ENCODE results near the gene ARHGAP15. TPM values are rescaled to one million over a fixed set of nuclear protein-coding genes. Genes with fewer than 3 reads are reported as not detected.

The ARHGAP15 gene
- total RNA-seq, 2 donors from 2014 or later, result 277 to 309 TPM

GRCh38 chr2:143560724-143561123 lies 431.5 kb downstream of the ARHGAP15 start:
- Mint-ChIP-seq H3K27me3 (no peaks in the 10 kb centered on the region), H3K36me3 (ENCODE audit: low read depth) (peaks cover 16% of the 10 kb centered on the region), H3K27ac (no peak overlapping the region), H3K4me1 (peaks cover 12% of the 10 kb centered on the region), H3K4me3 (no peak overlapping the region)
- ATAC-seq (no peak), DNase-seq (no peak)
- H3K9me3 ChIP-seq (ENCODE audit: control insufficient read depth, low read length, poor library complexity, severe bottlenecking), result no peaks in the 10 kb centered on the region

- Mint-ChIP-seq H3K27ac (no peak overlapping the region), H3K4me3 (no peak overlapping the region), H3K27me3 (no peaks in the 10 kb centered on the region), H3K36me3 (ENCODE audit: low read depth) (peaks cover 6% of the 10 kb centered on the region), H3K4me1 (peaks cover 8% of the 10 kb centered on the region)
- DNase-seq (no peak), ATAC-seq (no peak)
- no peaks in the 10 kb centered on the region for H3K9me3 ChIP-seq (ENCODE audit: control insufficient read depth, low read length, poor library complexity, severe bottlenecking)
These were observed 435.2 kb downstream of the ARHGAP15 start for GRCh38 chr2:143564419-143564818.

GRCh38 chr2:143571747-143572146 lies 442.5 kb downstream of the ARHGAP15 start:
- no peak for ATAC-seq
- no peaks in the 10 kb centered on the region for H3K9me3 ChIP-seq (ENCODE audit: control insufficient read depth, low read length, poor library complexity, severe bottlenecking)
- no peaks in the 10 kb centered on the region for H3K27me3 Mint-ChIP-seq
- peak overlapping the region; percentile 22 for H3K27ac Mint-ChIP-seq
- peaks cover 25% of the 10 kb centered on the region for H3K4me1 Mint-ChIP-seq
- no peak for DNase-seq
- H3K36me3 Mint-ChIP-seq (ENCODE audit: low read depth), result peaks cover 13% of the 10 kb centered on the region
- no peak overlapping the region for H3K4me3 Mint-ChIP-seq

- peaks cover 25% of the 10 kb centered on the region for H3K4me1 Mint-ChIP-seq
- DNase-seq (no peak), ATAC-seq (no peak)
- H3K27ac Mint-ChIP-seq, result peak overlapping the region; percentile 22
- H3K9me3 ChIP-seq (ENCODE audit: control insufficient read depth, low read length, poor library complexity, severe bottlenecking), result no peaks in the 10 kb centered on the region
- H3K36me3 Mint-ChIP-seq (ENCODE audit: low read depth), result peaks cover 10% of the 10 kb centered on the region
- H3K27me3 Mint-ChIP-seq, result no peaks in the 10 kb centered on the region
- no peak overlapping the region for H3K4me3 Mint-ChIP-seq
These were observed 443.2 kb downstream of the ARHGAP15 start for GRCh38 chr2:143572421-143572820.

GRCh38 chr2:143574069-143574468 lies 444.9 kb downstream of the ARHGAP15 start:
- H3K36me3 Mint-ChIP-seq (ENCODE audit: low read depth), result peaks cover 10% of the 10 kb centered on the region
- H3K4me1 Mint-ChIP-seq, result peaks cover 29% of the 10 kb centered on the region
- H3K27ac Mint-ChIP-seq, result peak overlapping the region; percentile 27
- H3K4me3 Mint-ChIP-seq, result no peak overlapping the region
- H3K27me3 Mint-ChIP-seq, result no peaks in the 10 kb centered on the region
- ATAC-seq, result no peak
- no peak for DNase-seq
- H3K9me3 ChIP-seq (ENCODE audit: control insufficient read depth, low read length, poor library complexity, severe bottlenecking), result no peaks in the 10 kb centered on the region

- H3K27ac Mint-ChIP-seq, result no peak overlapping the region
These were observed 446.1 kb downstream of the ARHGAP15 start for GRCh38 chr2:143575340-143575739.

GRCh38 chr2:143577489-143577888 lies 448.3 kb downstream of the ARHGAP15 start:
- no peak for ATAC-seq
- Mint-ChIP-seq H3K4me1 (peaks cover 26% of the 10 kb centered on the region), H3K36me3 (ENCODE audit: low read depth) (peaks cover 7% of the 10 kb centered on the region), H3K4me3 (no peak overlapping the region), H3K27me3 (no peaks in the 10 kb centered on the region), H3K27ac (no peak overlapping the region)
- no peaks in the 10 kb centered on the region for H3K9me3 ChIP-seq (ENCODE audit: control insufficient read depth, low read length, poor library complexity, severe bottlenecking)
- DNase-seq, result no peak

More at GRCh38 chr2:143575340-143575739, 446.1 kb downstream of the ARHGAP15 start:
- no peak for ATAC-seq
- DNase-seq, result no peak
- no peaks in the 10 kb centered on the region for H3K9me3 ChIP-seq (ENCODE audit: control insufficient read depth, low read length, poor library complexity, severe bottlenecking)
- H3K27me3 Mint-ChIP-seq, result no peaks in the 10 kb centered on the region
- peaks cover 8% of the 10 kb centered on the region for H3K36me3 Mint-ChIP-seq (ENCODE audit: low read depth)
- peaks cover 24% of the 10 kb centered on the region for H3K4me1 Mint-ChIP-seq
- no peak overlapping the region for H3K4me3 Mint-ChIP-seq

GRCh38 chr2:143579456-143579855 lies 450.2 kb downstream of the ARHGAP15 start:
- DNase-seq (no peak), ATAC-seq (no peak)
- Mint-ChIP-seq H3K4me3 (peak overlapping the region; percentile 21), H3K27me3 (no peaks in the 10 kb centered on the region), H3K4me1 (peaks cover 24% of the 10 kb centered on the region), H3K36me3 (ENCODE audit: low read depth) (peaks cover 7% of the 10 kb centered on the region), H3K27ac (no peak overlapping the region)
- no peaks in the 10 kb centered on the region for H3K9me3 ChIP-seq (ENCODE audit: control insufficient read depth, low read length, poor library complexity, severe bottlenecking)

GRCh38 chr2:143581134-143581533 lies 451.9 kb downstream of the ARHGAP15 start:
- Mint-ChIP-seq H3K27ac (peak overlapping the region; percentile 27), H3K4me1 (peaks cover 21% of the 10 kb centered on the region), H3K36me3 (ENCODE audit: low read depth) (peaks cover 7% of the 10 kb centered on the region), H3K4me3 (no peak overlapping the region), H3K27me3 (no peaks in the 10 kb centered on the region)
- DNase-seq (no peak), ATAC-seq (no peak)
- H3K9me3 ChIP-seq (ENCODE audit: control insufficient read depth, low read length, poor library complexity, severe bottlenecking), result no peaks in the 10 kb centered on the region

- Mint-ChIP-seq H3K27me3 (no peaks in the 10 kb centered on the region), H3K4me1 (peaks cover 25% of the 10 kb centered on the region), H3K27ac (peak overlapping the region; percentile 37), H3K36me3 (ENCODE audit: low read depth) (peaks cover 8% of the 10 kb centered on the region), H3K4me3 (no peak overlapping the region)
- DNase-seq (no peak), ATAC-seq (no peak)
- no peaks in the 10 kb centered on the region for H3K9me3 ChIP-seq (ENCODE audit: control insufficient read depth, low read length, poor library complexity, severe bottlenecking)
These were observed 453.0 kb downstream of the ARHGAP15 start for GRCh38 chr2:143582046-143582747.

GRCh38 chr2:143584936-143585335 lies 455.7 kb downstream of the ARHGAP15 start:
- Mint-ChIP-seq H3K4me3 (no peak overlapping the region), H3K27me3 (no peaks in the 10 kb centered on the region), H3K27ac (no peak overlapping the region), H3K4me1 (peaks cover 19% of the 10 kb centered on the region), H3K36me3 (ENCODE audit: low read depth) (peaks cover 13% of the 10 kb centered on the region)
- DNase-seq (no peak), ATAC-seq (no peak)
- no peaks in the 10 kb centered on the region for H3K9me3 ChIP-seq (ENCODE audit: control insufficient read depth, low read length, poor library complexity, severe bottlenecking)

- Mint-ChIP-seq H3K27me3 (no peaks in the 10 kb centered on the region), H3K36me3 (ENCODE audit: low read depth) (peaks cover 11% of the 10 kb centered on the region), H3K4me3 (no peak overlapping the region), H3K27ac (no peak overlapping the region), H3K4me1 (peaks cover 20% of the 10 kb centered on the region)
- ATAC-seq (no peak), DNase-seq (no peak)
- no peaks in the 10 kb centered on the region for H3K9me3 ChIP-seq (ENCODE audit: control insufficient read depth, low read length, poor library complexity, severe bottlenecking)
These were observed 456.9 kb downstream of the ARHGAP15 start for GRCh38 chr2:143586119-143586518.

- H3K36me3 Mint-ChIP-seq (ENCODE audit: low read depth), result peaks cover 8% of the 10 kb centered on the region
- peaks cover 16% of the 10 kb centered on the region for H3K4me1 Mint-ChIP-seq
- H3K27me3 Mint-ChIP-seq, result no peaks in the 10 kb centered on the region
- no peak for DNase-seq
- no peak for ATAC-seq
- no peak overlapping the region for H3K27ac Mint-ChIP-seq
- H3K9me3 ChIP-seq (ENCODE audit: control insufficient read depth, low read length, poor library complexity, severe bottlenecking), result no peaks in the 10 kb centered on the region
- H3K4me3 Mint-ChIP-seq, result no peak overlapping the region
These were observed 459.5 kb downstream of the ARHGAP15 start for GRCh38 chr2:143588746-143589145.

- peaks cover 12% of the 10 kb centered on the region for H3K4me1 Mint-ChIP-seq
- peaks cover 3% of the 10 kb centered on the region for H3K36me3 Mint-ChIP-seq (ENCODE audit: low read depth)
- H3K27me3 Mint-ChIP-seq, result no peaks in the 10 kb centered on the region
- H3K27ac Mint-ChIP-seq, result no peak overlapping the region
- no peaks in the 10 kb centered on the region for H3K9me3 ChIP-seq (ENCODE audit: control insufficient read depth, low read length, poor library complexity, severe bottlenecking)
- DNase-seq, result no peak
- ATAC-seq, result no peak
- no peak overlapping the region for H3K4me3 Mint-ChIP-seq
These were observed 464.9 kb downstream of the ARHGAP15 start for GRCh38 chr2:143594161-143594560.

Data from T-helper 17 cell (primary cell).